ENCODE data around the gene ATF7.
"Not testable (repeated sequence)": the region's sequence is repeated elsewhere in the genome, so short reads cannot be mapped to it uniquely, and the experiment has no call there.

ATF7 gene

DNA sequence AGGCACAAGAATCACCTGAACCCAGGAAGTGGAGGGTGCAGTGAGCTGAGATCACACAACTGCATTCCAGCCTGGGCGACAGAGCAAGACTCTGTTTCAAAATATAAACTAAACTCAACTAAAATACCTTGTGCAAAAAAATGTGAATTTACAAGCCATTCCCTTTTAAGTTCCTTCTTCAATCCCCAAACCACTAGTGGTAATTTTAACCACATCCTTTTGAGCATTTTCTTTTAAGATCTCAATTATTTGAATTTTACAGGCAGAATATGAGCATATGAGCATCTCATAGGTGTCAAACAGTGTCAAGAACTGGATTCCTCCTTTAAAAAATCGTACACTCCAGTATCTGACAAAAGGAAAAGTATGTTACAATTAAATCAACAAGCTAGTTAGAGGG lies 61.9 kb downstream of the ATF7 start:
- no peak for DNase-seq

DNA sequence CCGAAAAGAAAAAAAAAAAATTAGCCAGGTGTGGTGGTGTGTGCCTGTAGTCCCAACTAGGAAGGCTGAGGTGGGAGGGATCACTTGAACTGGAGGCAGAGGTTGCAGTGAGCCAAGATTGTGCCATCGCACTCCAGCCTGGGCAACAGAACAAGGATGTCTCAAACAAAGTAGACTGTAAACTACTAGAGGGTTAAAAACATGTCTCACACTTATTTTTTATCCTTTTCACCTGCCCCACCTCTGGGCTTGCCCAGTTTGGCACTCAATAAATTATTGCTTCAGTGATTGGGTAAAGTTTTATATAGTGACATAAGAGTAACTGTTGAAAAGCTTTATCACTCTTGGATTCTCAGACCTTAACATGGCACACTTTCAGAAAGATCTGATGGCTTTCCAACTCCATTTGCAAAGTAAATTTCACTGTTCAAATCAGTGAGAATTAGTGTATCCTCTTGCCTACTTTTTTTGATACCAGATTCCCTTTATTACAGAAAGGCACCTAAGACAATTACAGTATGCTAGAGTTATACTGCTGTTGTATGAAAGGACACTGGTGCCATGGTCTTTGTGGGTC lies 62.6 kb downstream of the ATF7 start:
- DNase-seq = no peak

DNA sequence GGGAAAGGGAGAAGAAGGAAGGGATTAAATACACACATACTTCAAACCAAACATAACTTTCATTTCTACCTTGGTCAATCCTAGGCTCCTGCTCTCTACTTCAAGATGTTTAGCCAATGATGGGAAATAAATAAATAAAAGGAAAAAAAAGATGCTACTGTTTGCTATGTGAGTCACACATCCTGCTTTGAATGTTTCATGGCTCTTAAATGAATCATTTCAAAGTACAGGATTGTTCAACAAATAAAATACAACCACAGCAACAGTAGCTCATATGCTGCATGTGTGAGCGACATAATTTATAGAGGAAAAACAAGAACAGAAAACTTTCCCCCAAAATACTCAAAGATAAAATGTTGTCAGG lies 64.6 kb downstream of the ATF7 start:
- DNase-seq = peak; percentile 14

DNA sequence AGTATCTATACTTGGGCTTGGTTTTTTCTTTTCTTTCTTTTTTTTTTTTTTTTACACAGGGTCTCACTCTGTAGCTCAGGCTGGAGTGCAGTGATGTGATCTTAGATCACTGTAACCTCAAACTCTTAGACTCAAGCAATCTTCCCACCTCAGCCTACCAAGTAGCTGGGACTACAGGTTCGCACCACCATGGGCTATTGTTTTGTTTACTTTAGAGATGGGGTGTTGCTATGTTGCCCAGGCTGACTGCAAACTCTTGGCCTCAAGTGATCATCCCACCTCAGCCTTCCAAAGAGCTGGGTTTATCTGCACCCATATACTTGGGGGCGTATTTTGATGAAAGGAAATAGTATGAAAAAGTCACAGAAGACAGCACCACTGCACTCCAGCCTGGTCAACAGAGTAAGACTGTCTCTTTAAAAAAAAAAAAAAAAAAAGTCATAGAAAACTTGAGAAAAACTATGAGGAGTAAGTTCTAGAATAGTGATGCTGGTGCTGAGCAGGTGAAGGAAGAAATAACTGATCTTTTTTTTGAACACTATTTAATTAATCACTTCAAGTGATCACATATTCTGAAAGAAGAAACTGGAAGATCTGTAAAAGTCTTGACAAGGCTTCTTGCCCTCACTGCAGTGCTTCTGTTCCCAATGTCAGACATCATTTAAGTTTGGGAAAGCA lies 65.1 kb downstream of the ATF7 start:
- DNase-seq = no peak

DNA sequence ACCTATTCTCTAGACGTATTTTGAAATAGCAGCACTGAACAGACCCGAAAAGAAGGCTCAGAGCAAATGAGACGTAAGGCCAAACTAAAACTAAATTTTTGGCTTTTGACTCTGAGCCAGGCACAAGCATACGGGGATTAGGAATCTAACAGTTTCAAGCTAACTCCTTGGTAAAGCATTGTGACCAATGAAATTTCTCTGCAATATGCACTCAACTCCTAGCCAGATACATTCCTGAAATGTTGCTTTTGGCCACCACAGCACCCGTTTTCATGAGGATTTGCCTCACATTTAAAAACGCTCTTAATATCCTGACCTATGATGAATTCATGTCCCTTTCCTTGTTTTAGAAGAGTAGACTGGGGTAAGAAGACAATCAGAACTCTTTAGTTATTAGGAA lies 65.8 kb downstream of the ATF7 start:
- peak; percentile 66 for DNase-seq

DNA sequence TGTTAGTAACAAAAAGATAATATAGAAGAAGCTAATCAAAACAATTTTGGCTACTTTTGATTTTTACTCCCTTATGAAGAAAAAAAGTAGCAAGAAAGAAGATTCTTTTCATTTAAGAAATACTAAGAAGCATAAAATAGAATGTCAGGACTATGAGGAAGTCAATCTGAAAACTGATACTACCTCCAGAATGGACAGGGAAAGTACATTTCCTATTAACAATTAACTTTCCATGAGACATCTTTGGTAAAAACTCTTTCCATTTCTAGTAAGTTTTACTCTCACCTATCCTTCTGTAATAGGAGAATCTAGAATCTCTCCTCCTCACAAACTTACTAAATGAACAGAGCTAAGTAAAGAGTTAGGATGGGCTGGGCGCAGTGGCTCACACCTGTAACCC lies 67.6 kb downstream of the ATF7 start:
- DNase-seq = no peak

DNA sequence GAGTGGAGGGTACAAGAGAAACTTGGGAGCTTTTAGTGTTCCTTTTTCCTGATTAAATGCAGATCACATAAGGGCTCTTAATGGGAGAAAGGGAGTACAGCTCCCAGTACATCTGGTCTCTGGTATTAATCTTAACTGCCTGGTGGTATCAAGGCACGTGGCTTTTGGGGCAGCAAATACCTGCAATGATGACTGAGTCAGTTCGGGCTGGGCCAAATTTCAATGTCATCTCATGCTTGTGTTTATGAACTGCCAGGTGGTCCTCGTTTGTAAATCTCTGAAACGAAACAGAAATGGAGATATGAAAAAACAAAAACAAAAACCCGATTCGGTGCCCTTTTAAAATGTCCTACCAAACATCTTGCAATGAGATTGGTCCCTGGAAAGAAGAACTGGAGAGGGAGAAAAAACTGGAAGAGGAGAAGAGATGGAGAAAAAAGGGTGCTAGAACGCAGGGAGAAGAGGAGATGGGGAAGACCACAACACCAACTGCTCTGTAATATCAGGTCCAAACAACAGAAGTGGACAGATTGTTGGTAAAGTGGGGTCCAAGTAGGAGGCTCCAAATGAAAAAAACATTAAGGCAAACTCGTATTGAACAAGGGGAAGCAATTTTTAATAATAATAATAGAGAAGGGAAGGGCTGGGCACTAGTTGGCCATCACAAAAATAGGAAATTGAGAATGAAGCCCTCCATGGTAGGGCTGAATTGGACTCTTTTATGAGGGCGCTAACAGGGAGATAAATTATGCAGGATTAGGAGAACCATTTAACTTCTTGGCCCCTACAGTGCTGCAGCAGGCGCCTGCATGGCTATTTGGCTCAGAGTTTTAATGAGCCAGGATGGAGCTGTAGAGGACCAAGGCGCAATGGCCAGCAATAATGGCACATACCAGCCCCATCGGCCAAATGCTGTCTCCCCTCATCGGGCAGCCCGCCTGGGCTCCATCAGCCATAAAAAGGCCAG lies 73.5 kb downstream of the ATF7 start:
- peak; percentile 80 for DNase-seq

DNA sequence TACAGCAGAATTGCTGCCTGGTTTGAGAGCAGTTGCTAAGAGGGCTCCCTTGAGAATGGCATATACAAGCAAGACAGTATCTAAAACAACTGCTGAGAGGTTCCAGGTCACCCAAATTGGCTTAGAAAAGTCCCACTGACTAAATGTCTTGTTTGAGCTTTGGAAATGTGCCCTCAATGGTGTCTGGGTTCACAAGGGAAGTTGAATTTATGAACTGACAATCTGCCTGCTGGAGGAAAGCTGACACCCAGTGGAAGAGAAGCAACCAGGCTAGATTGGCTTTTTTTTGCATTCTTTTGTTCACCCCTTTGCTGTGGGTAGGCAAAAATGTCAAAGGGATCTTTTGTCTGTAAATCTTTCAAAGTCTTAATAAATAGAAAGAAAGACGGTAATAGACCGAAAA lies 74.3 kb downstream of the ATF7 start:
- DNase-seq = peak; percentile 92

DNA sequence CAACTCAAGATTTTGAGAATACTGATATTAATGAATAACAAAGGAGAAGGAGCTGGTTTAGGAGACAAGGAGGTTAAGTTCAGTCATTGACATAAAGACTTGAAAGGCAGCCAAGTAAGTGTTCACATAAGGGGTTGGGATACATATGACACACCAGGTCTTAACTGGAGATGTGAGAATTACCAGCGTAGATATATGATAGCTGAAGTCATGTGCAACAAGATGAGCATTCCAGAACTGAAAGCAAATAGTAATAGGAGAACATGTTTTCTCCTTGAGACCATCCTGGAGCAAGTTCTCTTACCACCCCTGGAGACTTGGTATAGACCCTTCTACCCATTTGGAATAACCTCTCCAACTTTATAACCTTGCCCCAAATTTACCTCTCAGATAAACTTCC lies 75.6 kb downstream of the ATF7 start:
- no peak for DNase-seq

DNA sequence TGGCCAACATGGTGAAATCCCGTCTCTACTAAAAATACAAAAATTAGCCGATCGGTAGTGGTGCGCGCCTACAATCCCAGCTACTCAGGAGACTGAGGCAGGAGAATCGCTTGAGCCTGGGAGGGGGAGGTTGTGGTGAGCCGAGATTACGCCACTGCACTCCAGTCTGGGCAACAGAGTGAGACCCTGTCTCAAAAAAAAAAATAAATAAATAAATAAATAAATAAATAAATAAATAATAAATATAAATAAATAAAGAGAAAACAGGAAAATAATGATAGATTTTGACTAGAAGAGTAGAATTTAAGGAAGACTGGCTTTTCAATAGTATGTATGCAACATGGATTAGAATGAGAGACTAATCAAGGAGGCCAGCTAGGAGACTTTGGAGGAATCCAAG lies 76.1 kb downstream of the ATF7 start:
- DNase-seq = not testable (repeated sequence)

DNA sequence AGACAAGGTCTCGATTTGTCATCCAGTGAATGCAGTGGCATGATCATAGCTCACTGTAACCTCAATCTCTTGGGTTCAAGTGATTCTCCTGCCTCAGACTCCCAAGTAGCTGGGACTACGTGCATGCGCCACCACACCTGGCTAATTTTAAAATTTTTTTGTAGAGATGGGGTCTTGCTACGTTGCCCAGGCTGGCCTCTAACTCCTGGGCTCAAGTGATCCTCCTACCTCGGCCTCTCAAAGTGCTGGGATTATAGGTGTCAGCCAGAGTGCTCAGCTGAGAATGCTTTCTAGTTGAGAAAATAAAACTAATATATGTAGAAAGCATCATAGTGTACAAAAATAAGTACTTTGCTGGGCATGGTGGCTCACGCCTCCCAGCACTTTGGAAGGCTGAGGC lies 77.8 kb downstream of the ATF7 start:
- not testable (repeated sequence) for DNase-seq

DNA sequence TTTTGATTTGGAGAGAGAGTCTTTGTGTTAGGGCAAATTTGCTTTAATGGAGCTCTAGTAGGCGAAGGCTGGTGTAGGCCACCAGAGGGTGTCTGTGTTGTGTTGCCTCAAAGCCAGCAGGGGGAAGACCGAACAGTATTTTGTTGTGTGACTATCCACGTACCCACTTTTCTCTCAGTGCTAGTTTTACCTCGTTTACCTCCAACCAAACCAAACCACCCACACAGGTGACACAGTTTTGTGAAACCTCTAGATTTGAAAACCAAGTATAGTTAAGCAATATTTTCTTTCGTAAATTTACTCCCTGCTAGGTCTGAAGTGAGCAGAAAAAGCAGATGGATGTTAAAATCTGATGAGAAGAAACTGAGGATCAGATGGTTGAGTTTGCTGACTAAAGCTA lies 82.6 kb downstream of the ATF7 start:
- DNase-seq = peak; percentile 52

DNA sequence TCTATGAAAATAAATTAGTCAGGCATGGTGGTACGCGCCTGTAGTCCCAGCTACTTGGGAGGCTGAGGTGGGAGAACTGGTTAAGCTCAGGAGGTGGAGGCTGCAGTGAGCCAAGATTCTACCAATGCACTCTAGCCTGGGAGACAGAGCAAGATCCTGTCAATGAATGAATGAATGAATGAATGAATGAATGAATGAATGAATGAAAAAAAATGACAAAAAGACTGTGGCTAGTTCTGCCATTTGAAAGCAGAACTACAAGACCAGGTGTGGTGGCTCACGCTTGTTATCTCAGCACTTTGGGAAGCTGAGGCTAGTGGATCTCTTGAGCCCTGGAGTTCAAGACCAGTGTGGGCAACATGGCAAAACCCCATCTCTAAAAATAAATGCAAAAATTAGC lies 86.7 kb downstream of the ATF7 start:
- DNase-seq = no peak

DNA sequence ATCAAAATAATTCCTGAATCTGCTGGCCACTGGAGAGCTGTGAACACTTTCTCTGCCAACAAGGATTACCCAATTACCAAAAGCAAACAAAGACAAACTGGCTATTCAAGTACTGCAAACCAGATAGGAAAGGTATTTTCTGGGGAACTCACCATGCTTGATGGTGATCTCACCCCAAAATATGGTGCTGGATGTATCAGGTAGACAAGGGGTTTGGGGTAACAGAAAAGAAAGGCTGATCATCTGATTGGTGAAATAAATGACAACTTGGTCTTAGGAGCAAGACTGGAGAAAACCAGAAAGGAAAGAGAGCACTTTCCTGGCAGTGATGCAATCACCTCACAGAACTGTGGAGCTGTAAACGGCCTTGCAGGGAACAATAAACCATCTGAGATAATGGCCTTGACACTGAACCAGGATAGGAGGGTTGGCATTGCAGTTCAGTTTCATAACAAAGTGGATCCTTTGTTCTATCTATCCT lies 87.9 kb downstream of the ATF7 start:
- DNase-seq = peak; percentile 24

DNA sequence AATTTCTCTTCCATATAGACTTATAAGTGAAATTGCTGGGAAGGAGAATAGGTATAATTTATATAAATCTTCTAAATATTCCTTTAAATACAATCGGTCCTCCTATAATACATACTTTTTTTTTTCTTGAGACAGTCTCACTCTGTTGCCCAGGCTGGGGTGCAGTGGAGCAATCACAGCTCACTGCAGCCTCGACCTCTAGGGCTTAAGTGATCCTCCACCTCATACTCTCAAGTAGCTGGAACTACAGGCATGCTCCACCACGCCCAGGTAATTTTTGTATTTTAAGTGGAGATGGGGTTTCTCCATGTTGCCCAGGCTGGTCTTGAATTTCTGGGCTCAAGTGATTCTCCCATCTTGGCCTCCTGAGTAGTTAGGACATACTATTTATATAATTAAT lies 89.2 kb downstream of the ATF7 start:
- no peak for DNase-seq

DNA sequence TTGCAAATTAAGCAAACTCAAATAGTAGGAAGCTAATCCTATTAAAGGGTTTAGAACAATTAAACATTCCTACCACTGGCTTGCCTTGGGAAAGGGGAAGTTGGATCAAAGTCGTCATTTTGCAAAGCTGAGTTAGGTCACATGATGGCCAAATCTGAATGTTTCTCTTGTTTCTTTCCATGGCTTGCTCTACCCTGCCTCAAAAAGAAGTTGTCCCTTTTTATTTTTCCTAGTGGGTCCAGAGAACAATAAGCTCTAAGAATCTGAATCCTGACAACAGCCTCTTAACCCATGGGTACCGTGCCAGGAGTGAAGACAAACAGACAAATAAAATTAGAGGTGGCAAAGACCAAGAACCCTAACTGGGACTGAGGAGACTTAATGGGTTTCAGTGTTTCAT lies 92.7 kb downstream of the ATF7 start:
- no peak for DNase-seq

DNA sequence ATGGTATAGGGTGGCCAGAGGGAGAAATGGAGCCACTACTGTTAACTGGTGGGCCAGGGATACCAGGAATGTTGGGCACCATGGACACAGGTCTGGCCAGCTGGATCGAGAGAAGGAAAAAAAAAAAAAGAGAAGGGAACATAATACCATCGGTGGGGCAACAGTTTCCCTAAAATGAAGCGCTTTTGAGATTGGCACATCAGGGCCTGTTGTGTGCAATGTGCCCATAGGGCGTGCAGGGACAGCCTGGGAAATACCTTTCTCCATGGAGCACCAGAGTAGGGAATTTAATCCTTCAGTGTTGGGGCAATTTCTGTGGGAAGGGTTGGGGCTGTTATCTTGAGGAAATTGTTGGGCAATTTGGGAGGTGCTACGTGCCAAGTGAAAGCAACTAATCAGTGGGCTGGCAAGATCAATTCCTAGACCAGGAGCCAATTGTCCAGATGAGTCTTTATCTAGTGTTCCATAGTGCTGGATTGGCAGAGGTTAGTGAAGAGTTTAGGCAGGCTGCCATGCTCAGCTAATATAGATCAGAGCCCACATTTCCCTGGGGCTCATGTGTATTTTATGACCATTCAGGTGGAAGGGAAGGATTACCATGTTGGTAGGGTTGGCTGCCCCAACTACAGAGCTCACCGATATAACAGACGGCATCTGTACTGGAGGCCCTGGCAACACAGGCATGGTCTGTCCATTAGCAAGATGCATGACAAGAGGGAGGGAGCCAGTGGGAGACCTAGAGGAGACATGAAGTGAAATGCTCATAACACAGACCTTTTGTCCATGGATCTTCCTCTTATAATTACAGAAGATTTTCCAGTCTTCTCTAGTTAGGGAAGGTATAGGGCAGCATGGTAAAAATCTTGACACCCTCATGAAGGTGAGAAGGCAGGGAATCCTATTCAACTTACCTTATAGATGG lies 93.4 kb downstream of the ATF7 start:
- peak; percentile 99 for DNase-seq

DNA sequence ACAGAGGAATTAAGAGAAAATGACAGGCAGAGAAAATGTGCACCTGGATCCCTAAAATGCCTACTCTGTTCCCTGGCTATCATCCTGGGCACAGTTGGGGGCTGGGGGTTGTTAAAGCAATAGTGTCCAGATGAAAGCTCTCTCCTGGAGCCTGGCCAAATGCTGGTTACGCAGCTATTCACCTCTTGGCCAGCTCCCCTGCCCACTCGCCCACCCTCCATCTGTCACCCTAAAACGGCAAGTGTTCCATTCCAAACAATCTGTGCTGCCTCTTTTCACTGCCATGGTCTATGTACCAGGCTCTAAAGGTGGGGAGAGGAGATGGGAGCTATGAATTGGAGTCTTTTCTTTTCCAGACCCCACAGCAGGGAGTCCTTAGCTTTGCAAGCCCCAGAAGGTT lies 94.2 kb downstream of the ATF7 start:
- peak; percentile 91 for DNase-seq

DNA sequence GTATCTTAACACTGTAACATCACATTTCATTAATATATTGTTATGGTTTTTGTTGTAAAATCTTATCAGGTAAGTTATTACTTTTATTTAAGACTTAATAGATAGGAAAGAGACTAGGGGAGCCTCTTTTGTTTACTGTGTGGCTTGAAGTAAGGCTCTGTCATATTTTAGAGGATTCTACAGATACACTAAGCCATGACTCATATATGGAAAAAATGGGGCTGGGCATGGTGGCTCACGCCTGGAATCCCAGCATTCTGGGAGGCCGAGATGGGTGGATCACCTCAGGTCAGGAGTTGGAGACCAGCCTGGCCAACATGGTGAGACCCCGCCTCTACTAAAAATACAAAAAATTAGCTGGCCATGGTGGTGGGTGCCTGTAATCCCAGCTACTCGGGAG lies 95.3 kb downstream of the ATF7 start:
- DNase-seq = no peak

DNA sequence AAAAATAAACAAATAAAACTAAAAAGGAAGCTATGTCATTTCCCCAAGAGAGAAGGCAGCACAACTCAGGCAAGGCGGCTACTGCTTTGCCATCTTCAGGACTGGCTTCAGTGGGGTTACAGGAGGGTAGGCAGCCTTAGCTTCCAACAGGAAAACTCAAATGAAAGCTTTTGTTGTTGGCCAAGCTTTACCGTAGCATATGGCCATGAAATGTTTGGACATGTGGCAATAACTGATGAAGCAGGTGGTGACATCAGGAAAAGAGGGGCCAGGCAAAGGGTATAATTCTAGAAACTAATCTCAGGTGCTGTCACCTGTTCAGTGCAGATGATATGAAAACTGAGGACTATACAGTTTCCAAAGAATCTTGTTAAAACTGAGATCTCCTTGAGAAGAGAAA lies 96.1 kb downstream of the ATF7 start:
- peak; percentile 32 for DNase-seq

DNA sequence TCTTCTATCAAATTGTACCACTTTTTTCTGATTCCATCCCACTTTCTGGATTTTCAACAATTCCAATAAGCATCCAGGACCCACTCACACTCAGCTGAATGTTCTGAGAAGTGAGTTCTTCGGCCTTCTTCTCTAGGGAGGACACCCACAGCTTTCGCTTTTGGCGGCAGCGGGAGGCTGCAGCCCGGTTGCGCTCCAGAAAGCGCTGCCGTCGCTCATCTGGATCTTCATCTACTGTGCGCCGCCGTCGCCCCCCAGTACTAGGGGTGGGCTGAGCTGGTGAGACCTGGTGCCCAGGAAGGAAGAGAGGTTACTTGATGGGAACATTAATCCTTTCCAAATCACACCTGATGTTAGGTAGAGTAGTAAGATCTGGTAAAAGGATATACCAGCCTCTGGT lies 101.7 kb downstream of the ATF7 start:
- no peak for DNase-seq

DNA sequence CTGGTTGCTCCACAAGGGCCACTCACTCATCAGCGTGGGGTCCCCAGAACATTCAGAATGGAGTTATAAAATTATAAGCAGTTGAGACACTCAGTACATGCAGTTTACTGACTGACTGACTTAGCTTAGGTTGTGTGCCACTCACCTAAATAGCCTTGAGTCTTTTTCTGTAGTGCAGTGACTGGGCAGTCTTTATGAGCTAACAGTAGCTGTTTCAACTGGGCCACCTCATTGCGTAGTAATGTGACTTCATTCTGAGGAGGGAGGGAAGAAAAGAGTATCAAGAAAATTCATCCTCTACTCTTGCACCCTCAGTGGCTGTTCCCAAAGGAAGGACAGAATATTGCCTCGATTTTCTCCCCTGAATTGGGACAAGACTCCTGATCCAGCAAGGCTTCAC lies 103.1 kb downstream of the ATF7 start:
- no peak for DNase-seq

DNA sequence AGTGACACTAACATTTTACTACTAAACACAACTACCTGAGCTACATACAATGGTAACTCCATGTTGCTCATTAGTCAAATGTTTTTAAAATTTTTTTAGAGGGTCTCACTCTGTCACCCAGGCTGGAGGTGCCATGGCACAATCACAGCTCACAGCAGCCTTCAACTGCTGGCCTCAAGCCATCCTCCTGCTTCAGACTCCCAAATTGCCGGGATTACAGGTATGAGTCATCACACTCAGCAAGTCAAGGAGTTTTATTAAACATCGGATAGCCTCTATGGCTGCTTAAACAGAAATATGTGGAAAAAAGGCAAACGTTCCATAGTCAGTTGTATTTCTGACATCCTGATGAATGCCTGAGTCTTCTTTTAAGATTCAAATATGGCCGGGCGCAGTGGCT lies 107.8 kb downstream of the ATF7 start:
- no peak for DNase-seq

Measured in NCI-H446 treated with DMSO at 0.1 percent for 48 hours (cell line).